Measurements from ENCODE around the gene HOXC6. TPM values are rescaled to one million over a fixed set of nuclear protein-coding genes. Genes with fewer than 3 reads are reported as not detected.

The HOXC6 gene
- total and polyA plus RNA-seq, 2 of the 8 experiments (the other 6 are each of a cell fraction or from before 2014, with no cell fraction given): not detected

DNA sequence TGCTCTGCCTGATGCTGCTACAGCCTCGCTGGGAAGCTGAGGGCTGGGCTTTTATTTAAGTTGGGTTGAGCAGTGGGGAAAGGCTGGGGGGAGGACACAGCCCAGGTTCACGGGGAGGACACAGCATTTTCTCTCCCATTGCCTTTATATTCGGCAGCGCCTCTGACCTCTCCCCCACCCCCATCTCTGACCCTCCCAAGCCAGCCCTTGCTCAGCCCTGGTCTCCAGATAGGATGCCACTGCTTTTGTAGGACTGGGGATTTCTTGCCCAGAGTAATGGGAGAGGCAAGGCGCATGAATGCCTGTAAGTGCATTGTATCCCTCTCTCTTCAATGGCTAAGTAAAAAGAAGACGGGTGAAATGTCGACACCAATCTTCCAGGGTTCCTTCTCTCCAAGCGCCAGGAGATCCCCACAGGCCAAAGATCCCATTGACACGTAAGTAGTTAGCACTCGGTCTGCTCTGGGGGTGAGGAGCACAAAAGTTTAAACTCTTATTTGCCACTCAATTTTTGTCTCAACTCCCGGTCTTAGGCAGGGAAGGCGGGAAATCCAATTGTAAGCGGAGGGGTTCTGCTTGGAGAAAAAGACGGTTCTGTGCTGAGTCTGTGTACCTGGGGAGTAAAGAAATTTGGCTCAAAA lies 30.0 kb downstream of the HOXC6 start (continued):
- TF ChIP-seq EGR1 (IDR thresholded peaks at IDR 0.05; ENCODE audit: borderline replicate concordance, low read depth, low read length): no peak
- no peak for TF ChIP-seq EP300 (IDR thresholded peaks at IDR 0.05; ENCODE audit: borderline replicate concordance in 1 of 2, low read depth in 2 of 2, low read length in 2 of 2)
- TF ChIP-seq HDAC2 (IDR thresholded peaks at IDR 0.05; ENCODE audit: borderline replicate concordance in 1 of 2, low read depth in 2 of 2, low read length in 2 of 2): no peak
- no peak for TF ChIP-seq TAF1 (IDR thresholded peaks at IDR 0.05; ENCODE audit: low read depth, low read length)
- TF ChIP-seq PHF8 (conservative IDR thresholded peaks at IDR 0.05; ENCODE audit: low read depth, low read length): no peak
- TF ChIP-seq TBP (IDR thresholded peaks at IDR 0.05; ENCODE audit: low read depth, low read length): no peak
- peak; percentile 83 for TF ChIP-seq RNF2 (IDR thresholded peaks at IDR 0.05; ENCODE audit: borderline replicate concordance, low read depth, low read length, missing control alignments, poor library complexity, severe bottlenecking)
- TF ChIP-seq, protein P1, sequence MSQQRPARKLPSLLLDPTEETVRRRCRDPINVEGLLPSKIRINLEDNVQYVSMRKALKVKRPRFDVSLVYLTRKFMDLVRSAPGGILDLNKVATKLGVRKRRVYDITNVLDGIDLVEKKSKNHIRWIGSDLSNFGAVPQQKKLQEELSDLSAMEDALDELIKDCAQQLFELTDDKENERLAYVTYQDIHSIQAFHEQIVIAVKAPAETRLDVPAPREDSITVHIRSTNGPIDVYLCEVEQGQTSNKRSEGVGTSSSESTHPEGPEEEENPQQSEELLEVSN (IDR thresholded peaks at IDR 0.05): no peak
- TF ChIP-seq EZH2 (IDR thresholded peaks at IDR 0.05; ENCODE audit: low read depth, low read length, severe bottlenecking): peak; percentile 81
- TF ChIP-seq YY1 (IDR thresholded peaks at IDR 0.05; ENCODE audit: low read depth, low read length): no peak
- no peak for TF ChIP-seq GTF2F1 (IDR thresholded peaks at IDR 0.05; ENCODE audit: borderline replicate concordance, low read depth, low read length)
- TF ChIP-seq, protein P2, sequence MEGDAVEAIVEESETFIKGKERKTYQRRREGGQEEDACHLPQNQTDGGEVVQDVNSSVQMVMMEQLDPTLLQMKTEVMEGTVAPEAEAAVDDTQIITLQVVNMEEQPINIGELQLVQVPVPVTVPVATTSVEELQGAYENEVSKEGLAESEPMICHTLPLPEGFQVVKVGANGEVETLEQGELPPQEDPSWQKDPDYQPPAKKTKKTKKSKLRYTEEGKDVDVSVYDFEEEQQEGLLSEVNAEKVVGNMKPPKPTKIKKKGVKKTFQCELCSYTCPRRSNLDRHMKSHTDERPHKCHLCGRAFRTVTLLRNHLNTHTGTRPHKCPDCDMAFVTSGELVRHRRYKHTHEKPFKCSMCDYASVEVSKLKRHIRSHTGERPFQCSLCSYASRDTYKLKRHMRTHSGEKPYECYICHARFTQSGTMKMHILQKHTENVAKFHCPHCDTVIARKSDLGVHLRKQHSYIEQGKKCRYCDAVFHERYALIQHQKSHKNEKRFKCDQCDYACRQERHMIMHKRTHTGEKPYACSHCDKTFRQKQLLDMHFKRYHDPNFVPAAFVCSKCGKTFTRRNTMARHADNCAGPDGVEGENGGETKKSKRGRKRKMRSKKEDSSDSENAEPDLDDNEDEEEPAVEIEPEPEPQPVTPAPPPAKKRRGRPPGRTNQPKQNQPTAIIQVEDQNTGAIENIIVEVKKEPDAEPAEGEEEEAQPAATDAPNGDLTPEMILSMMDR (IDR thresholded peaks at IDR 0.05; ENCODE audit: control extremely low read depth in 1 of 3, insufficient read depth in 1 of 3, low read depth in 1 of 3, low read length in 3 of 3): no peak

All from H1 (cell line).